Fibroblast of upper back skin (primary cell): ENCODE data around the gene PPM1L.

ENCODE experiments used
- DNase-seq: peaks from one replicate; pipeline ENCODE4 v3.0.0-alpha.2; 2013

PPM1L gene

DNA sequence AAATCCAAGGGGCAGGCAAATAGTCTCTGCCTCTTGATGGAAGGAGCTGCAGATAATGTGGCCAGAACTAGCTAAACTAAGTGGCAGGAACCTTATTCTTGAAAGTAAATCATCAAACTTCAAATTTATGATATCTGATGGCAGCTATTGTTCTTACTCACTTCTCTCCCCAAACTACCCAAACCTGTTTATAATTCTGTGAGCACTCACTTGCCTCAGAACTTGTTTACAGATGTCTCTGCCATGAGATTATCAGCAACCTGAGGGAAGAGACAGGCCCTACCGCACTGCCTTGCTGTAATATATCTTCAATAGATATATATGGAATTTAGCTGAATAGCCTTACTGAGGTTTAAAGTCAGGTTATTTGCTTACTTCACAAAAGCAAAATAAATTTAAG is 351.3 kb downstream of the PPM1L start:
- no peak for DNase-seq

DNA sequence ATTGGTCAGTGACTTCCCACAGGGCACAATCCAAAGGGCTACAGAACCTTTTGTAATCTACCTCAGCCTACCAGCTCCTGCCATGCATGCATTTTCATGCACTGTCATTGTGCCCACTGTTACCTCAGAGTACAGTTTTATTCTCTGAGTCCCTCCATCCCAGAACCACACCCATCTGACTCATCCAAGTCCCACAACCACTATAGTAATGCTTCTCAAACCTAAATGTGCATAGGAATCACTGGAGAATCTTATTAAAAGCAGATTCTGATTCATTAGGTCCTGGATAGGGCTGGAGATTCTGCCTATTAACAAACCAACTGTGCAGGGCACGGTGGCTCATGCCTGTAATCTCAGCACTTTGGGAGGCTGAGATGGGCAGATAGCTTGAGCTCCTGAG is 352.8 kb downstream of the PPM1L start:
- DNase-seq, result peak; percentile 44

DNA sequence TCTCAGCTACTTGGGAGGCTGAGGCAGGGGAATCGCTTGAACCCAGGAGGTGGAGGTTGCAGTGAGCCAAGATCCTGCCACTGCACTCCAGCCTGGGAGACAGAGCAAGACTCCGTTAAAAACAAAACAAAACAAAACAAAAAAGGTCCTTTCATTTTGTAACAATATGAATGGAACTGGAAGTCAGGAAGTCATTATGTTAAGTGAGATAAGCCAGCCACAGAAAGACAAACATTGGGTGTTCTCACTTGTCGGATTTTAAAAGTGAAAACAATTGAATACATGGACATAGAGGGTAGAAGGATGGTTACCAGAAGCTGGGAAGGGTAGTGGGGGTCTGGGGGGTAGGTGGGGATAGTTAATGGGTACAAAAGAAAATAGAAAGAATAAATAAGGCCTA is 361.6 kb downstream of the PPM1L start:
- no peak for DNase-seq

DNA sequence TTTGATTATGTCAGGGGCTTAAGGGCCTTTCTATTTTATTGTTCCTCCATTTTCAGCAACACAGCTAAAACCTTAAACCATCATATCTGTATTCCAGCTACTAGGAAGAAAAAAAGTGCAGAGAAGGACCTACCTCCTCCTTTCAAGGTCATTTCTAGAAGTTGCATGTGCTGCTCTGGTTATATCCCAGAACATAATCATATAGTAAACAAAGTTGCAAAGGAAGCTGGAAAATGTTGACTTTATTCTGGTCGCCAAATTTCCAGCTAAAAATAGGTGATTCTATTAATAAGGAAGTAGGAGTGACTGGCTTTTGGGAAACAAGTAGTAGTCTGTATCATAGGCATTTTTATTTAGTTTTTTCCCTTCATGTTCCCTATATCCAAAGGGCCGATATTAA is 370.5 kb downstream of the PPM1L start:
- DNase-seq, result no peak
